Renal pelvis (tissue), 12 donors: Measurements from ENCODE around the gene BPIFA2. TPM values are rescaled to one million over a fixed set of nuclear protein-coding genes. Genes with fewer than 3 reads are reported as not detected.
"Not testable (repeated sequence)": the region's sequence is repeated elsewhere in the genome, so short reads cannot be mapped to it uniquely, and the experiment has no call there.

ENCODE experiments used
- DNase-seq: peaks from one replicate; pipeline ENCODE4 v3.0.0-alpha.2; 2013
- long read RNA-seq, 16 experiments: transcript quantifications; one replicate each; lab custom pipeline, GENCODE V29; 2026
- polyA plus RNA-seq, 3 donors: library from polyadenylated mRNA; unstranded; fragments of 120-200 nt; gene quantifications; one replicate each; pipeline ENCODE4 v1.2.1, GENCODE V29; 2013; ENCODE audit not compliant: insufficient read length in 3 of 3

The BPIFA2 gene, protein sequence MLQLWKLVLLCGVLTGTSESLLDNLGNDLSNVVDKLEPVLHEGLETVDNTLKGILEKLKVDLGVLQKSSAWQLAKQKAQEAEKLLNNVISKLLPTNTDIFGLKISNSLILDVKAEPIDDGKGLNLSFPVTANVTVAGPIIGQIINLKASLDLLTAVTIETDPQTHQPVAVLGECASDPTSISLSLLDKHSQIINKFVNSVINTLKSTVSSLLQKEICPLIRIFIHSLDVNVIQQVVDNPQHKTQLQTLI
- under 1 TPM in 1 of 3 donors, not detected in 2; 0.09 TPM for polyA plus RNA-seq
- long read RNA-seq, donor 1 = 0 reads
- long read RNA-seq, donor 2 = 0 reads
- long read RNA-seq, donor 3 = 0 reads
- long read RNA-seq, donor 4 = 0 reads
- long read RNA-seq, donor 5 = 0 reads
- long read RNA-seq, donor 6 = 0 reads
- long read RNA-seq, donor 7 = 0 reads
- long read RNA-seq, donor 8 = 0 reads
- long read RNA-seq, donor 9 = 0 reads
- long read RNA-seq, donor 10 = 0 reads
- long read RNA-seq, donor 11 = 0 reads
- long read RNA-seq, donor 12 = 0 reads
- long read RNA-seq, donor 13 = 0 reads
- long read RNA-seq, donor 14 = 0 reads
- long read RNA-seq, donor 15 = 0 reads
- long read RNA-seq, donor 16 = 0 reads

DNA sequence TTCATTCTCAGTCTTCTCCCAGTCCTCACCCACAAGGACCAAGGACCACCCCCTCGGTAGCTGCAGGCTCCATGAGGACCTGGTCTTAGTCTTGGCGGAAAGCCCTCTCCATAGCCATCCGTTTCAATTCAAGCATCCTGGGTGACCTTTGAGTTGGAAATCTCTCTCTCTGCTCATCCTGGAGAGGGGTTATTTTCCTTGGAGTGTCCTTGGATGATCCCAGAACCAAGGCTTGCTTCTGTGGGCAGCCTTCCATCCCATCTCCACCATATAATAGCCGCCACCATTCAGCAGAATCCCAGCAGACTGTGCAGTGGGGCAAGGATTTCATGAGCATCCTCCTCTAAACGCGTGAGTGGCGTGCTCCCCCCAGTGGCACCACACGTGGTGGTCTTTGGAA is at the start of gene BPIFA2:
BPIFA2 (plus strand) TSS at position 301 of the 400 bp plus-strand sequence. CDS start 987 bp downstream, outside the sequence.
- no peak for DNase-seq

GRCh38 chr20:33119725-33120720 is 47.9 kb upstream of the BPIFA2 start:
- DNase-seq = no peak

DNA sequence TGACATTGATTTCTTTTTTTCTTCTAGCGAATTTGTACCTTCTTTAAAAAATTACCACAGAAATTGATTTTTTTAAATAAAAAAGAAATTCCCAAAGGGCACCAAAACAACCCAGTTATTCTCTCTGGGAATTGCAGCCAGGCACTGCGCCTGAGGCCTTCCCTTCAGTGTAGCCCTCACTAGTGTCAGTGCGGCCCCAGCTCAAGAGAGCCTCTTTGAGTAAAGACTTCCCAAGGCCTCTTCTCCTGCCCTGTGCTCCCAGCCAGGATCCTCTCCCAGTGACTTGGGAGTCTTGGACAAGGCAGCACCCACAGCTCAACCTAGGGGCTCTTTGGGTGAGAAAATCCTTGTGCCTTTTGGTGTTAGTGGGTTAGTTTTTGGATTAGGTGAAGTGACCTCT is 47.0 kb upstream of the BPIFA2 start:
- no peak for DNase-seq

DNA sequence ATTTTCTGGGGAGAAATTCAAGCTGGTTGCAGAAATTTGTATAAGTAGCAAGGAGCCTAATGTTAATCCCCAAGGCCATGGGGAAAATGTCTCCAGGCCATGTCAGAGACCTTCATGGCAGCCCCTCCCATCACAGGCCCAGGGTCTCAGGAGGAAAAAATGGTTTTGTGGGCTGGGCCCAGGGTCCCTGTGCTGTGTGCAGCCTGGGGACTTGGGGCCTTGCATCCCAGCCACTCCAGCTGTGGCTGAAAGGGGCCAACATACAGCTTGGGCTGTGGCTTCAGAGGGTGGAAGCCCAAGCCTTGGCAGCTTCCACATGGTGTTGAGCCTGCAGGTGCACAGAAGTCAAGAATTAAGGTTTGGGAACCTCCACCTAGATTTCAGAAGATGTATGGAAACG is 45.7 kb upstream of the BPIFA2 start:
- DNase-seq = not testable (repeated sequence)

- no peak for DNase-seq
These were observed 43.7 kb upstream of the BPIFA2 start for GRCh38 chr20:33124261-33124660.

- DNase-seq = no peak
These were observed 43.0 kb upstream of the BPIFA2 start for GRCh38 chr20:33124994-33125393.

DNA sequence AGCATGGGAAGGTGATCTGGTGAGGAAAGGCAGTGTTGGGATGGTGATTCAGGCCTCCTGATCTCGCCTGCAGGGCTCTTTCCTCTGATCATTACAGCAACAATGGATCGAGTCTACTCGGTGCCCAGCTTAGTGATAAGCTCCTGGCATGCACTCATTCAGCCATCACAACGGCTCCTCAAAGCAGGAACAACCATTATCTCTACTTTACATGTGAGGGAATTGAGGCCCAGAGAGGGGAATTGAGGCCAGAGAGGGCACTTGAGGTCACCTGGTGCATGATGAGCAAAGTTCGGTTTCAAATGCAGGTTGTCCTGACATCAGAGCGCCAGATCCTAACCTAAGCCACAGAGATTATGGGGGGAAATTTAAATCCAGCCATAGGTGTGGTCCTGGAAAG is 42.0 kb upstream of the BPIFA2 start:
- no peak for DNase-seq

DNA sequence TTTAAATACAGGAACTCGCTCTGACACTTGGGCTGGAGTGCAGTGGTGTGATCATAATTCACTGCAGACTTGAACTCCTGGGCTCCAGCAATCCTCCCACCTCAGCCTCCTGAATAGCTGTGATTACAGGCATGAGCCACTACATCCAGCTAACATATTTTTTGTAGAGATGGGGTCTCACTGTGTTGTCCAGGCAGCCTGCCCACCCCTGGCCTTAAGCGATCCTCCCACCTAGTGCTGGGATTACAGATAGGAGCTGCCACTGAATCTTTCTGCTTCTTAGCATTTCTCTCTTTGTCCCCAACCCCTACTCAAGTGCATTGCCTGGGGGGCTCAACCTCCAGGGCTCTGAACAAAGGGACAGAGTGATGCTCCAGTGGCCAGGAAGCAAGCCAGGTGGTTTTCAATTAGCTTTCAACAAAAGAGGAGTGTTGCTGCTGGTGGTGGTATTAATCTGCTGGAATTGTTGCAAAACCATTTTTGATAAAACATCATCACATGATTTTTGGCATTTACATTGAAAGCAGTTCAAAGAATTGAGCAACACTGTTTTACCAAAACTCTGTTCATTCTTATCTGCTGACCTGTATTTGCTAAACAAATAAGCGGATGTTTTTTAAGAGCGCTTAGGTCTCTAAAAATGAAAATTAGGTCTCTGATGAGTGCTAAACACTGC is 40.4 kb upstream of the BPIFA2 start:
- no peak for DNase-seq

DNA sequence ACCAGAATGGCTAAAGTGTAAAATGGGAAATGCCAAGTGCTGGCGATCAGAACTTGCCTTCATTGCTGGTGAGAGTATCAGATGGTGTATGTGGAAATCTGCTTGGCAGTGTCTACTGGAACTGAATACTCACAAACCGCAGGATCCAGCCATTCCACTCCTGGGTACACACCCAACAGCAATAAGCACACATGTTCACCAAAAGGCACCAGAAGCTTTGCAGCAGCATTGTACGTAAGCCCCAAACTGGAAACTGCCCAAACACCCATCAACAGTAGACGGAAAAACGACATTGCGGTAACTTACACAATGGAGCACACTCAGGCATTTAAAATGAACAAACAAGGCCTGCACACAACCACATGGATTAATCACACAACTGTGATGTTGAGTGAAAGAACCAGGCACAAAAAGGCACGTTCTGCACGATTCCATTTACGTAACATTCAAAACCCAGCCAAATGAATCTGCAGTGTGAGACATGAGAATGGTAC is 37.3 kb upstream of the BPIFA2 start:
- DNase-seq = no peak

DNA sequence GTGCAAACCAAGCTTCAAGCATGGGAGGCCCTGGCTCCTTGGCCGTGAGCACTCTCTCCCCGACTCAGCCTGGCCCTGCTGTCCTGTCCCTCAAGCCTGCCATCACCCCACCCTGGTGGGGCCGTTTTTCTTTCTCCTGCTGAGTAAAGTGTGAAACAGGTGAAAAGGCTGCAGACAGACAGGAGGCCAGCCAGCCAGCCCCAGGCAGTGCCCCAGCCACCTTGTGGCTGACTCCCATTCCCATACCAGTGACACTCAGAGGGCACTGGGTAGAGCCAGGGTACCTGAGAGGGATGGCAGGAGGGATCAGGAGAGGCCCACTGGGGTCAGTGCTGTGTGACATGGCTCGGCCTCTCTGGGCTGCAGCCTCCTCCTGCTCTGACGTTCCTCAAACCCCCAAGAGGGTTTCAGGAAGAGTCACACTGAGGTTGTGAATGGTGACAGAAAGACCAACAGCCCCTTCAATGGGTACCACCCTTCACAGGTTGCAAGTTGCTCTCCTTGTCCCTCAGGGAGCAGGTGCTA is 35.9 kb upstream of the BPIFA2 start:
- no peak for DNase-seq

DNA sequence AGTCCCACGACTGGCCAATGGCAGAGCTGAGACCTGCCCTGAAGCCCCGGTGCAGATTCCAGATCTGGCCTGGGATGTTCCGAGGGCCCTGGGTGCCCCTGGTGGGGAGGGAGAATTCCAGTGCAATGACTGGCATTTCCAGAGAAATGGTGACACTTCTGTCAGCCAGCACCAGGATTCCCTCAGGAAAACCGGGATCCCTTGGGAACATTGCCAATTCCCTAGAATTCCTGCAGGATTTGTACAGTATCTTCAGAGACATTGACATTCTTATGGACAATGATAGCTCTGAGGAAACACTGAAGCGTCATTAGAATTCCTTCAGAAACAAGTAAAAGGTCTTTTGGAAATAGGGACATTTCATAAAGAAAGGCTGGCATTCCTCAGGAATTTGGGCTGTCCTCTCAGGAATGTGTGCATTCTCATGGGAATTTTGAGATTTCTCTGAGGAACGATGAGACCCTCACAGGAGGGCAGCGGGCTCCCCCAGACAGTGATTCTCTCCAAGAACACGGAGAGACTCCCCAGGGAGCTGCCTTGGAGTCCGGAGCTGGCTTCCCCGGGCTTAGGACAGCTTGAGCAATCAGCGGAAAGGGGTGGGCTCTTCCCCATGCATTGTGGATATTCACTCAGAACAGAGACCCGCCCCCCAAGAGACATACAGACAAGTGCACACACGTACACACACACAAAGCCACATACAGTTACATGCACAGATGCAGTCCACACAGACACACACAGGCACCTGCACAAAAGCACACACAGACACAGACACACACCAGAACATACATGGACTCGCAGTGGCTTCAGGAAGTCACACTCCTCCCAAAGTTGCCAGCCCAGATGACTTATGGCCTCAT is 35.2 kb upstream of the BPIFA2 start:
- no peak for DNase-seq

DNA sequence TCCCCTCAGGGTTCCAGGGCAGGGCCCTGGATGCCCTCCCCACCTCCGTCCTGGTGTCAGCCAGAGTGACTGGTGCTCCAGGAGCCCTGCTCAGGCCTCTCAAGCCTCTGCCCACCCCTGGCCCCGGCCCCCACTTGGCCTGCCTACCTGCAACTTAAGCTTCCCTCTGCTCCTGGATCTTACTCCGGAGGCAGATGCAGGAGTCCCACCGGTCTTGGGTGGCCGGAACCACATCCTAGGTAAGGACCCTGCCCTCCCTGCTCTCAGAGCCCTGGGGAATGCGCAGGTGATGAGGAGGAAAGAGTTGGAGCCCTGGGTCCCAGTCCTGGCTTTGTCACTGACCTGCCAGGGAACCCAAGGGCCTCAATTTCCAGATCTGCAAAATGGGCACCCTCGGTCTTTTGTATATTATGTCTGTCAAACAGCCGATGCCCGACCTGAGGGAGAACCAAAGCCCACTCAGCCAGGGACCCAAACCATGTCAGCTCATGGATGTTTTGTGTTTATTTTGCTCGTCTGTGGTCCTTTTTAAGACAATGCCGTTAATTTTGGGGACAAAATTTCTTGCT is 34.5 kb upstream of the BPIFA2 start:
- no peak for DNase-seq

DNA sequence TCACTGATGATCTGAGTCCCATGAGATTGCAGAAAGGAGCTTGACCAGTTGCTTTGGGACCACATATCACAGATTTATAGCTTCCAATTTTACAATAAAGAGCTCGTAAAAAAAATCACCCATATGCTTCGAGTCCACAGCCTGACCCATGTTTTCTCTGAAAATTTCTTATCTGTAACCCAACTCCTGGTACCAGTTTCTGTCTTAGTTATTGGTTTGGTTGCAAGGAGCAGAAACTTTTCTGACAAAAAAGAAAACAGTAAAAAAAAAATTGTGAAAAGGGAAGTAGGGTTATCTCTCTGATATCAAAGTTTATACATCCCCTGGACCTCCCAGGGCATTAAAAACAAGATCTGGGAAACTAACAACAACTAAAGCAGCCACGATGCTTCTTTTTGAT is 30.8 kb upstream of the BPIFA2 start:
- no peak for DNase-seq

DNA sequence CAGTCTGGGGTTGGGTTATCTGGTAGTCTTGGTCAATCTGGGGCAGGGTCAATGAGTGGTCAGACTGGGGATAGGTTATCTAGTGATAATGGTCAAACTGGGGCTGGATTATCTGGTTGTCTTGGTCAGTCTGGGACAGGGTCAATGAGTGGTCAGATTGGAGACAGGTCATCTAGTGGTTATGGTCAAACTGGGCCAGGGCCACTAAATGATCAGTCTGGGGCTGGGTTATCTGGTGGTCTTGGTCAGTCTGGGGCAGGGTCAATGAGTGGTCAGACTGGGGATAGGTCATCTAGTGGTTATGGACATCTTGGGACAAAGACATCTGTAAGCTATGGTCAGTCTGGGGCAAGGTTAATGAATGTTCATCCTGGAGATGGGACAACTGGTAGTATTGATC is 28.5 kb upstream of the BPIFA2 start:
- DNase-seq = no peak

DNA sequence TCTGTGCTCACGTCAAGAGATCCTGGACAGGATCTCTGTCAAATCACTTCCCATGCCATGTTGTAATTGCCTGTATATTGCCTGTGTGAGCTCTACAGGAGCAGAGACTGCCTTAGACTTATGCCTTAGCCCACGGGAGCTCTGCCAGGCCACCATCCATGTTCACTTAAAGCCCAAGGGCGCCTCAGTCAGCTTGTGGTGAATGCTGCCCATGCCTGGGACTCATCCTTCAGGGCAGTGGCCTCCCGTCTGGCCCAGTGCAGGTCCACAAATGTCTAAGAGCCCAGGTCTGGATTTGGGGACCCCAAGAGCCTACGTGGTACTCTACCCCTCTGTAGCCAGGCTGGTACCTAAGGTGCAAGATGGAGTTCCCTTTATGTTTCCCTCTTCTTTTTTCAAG is 22.4 kb upstream of the BPIFA2 start:
- DNase-seq = no peak

GRCh38 chr20:33147299-33147698 is 20.7 kb upstream of the BPIFA2 start:
- DNase-seq = no peak

- DNase-seq = no peak
These were observed 19.9 kb upstream of the BPIFA2 start for GRCh38 chr20:33148040-33148439.

GRCh38 chr20:33154252-33154651 is 13.7 kb upstream of the BPIFA2 start:
- no peak for DNase-seq

DNA sequence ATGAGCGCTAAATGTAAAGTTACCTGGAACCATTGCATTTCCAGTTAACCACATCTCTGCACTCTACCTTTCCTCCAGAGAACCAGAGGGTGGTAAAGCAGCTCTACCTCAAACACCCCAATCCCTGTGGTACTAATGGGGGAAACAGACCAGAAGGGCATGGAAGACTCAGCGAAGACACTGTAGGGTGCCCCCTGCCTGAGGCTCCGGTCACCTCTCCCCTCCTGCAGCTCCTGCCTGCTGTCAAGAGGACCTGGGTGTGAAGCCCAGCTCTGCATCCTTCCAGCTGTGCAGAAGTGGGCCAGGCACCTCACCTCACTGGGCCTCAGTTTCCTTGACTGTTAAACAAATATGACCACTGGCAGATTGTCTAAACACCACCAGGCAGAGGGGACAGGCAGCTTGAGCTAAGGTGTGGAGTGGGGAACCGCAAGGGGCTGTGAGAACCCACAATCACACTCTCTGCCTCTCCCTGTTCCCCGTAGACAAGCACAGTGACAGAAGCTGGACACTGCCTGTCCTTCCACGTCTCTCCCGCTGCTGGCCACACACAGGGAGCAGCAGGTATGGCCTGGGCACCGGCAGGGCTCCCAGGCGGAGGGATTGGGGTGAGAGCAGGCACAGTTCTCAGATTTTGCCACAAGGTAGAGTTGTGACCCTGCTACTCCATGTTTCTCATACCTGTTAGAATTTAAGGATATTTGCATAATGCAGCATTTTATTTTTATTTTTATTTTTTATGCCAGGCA is 9.1 kb upstream of the BPIFA2 start:
- no peak for DNase-seq
